T-helper 9 cell (primary cell): ENCODE results near the gene TMEM260.
A peak's percentile ranks its signal among the peaks of the same experiment; 100 is the strongest.

Experiments used
- DNase-seq: peaks from one replicate; pipeline ENCODE4 v3.0.0-alpha.2; 2020
- total RNA-seq, 2 donors: gene quantifications; one replicate each; lab custom pipeline; 2026; lab: John Stamatoyannopoulos, UW

Gene TMEM260
- total RNA-seq = 16.7 to 33.5 reads per million in 2 donors

DNA sequence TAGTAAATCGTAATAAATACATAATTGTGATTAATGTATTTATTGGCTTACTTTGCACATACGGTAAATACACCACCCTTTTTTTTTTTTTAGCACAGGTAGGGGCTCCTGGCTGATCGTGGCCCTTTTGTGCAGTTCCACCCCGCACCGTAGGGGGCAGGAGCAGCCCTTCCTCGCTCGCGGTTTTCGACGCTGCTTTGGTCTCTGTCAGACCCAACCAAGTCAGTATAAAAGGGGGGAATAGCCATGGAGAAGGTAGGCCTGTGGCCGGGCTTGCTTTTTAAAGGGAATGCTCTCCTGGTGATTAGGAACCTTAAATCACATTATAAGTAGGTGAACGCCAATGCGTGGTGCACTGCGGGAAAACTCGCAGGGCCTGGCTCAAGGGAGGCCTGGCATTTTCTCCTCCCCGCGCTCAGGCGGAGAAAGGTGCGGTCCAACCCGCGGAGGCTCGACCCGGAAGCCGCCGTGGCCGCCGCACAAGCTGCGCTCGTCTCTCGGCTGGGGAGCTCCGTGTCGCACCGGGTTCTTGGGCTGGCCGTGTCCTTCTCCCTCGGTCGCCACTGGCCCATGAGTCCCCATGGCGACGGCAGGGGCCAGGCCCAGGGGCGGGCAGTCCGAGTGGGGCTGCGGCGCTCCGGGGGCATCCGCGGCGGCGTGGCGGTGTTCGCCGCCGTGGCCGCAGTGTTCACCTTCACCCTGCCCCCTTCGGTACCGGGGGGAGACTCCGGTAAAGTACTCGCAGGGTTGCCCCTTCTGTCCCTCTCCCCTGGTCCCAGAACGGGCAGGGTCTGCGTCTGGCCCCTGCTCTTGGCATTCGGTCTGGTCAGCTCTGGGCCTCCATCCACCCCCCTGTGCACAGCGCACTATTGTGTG, at the start of gene TMEM260:
TSS of gene TMEM260 (plus strand) at position 454 of the 876 bp plus-strand sequence. CDS start at position 571, 117 bp downstream.
- peak; percentile 88 for DNase-seq

- DNase-seq = no peak
These were observed 47.1 kb upstream of the TMEM260 start for GRCh38 chr14:56532546-56532945.

DNA sequence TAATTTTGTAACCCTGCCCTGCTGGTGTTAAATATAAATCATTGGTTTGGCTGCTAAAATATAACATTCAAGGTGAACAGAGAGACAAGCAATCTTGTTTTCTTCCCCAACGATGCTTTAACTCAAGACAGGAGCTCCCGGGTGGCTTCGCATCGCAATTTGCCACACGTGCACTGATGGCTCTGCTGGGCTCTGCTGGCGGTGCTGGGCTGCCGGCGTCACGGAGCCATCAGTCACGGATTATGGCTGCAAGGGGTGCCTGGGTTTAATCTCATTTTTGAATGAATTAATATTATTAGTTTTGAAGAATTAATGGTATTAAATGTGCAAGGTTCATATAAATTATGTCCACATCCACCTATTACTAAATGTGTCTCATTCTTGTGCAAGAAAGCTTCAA, 44.9 kb upstream of the TMEM260 start:
- no peak for DNase-seq

DNA sequence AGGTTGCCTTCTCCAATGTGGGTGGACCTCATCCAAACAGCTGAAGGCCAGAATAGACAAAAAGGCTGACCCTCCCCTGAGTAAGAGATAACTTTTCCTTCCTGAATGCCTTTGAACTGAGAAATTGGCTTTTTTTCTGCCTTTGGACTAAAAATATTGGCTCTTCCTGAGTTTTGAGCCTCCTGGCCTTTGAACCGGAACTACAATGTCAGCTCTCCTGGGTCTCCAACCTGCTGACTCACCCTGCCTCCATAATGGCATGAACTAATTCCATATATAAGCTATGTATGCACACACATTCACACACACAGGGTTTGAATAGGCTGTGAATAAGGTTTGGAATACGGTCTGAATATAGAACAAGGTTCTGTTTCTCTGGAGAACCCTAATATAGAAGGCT, 39.7 kb upstream of the TMEM260 start:
- no peak for DNase-seq

DNA sequence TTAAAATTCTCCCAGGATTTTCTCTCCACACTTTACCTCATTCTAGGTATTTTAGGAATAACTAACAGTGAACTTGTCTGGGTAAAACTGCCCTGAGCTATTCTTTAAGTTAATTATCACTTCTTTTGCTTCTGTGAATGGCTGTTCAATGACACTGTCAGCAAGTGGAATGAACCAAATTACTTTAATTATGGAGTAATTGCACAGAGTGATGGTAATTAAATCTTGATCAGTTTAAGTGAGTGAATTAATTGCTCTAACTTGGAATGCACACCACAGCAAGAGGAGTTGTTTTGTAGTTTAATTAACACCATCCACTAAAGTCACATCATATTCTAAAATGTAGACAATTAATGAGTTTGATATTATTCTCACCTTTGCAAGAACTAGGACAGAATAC, 36.2 kb upstream of the TMEM260 start:
- DNase-seq = no peak

- DNase-seq = no peak
These were observed 29.9 kb upstream of the TMEM260 start for GRCh38 chr14:56549721-56550120.

GRCh38 chr14:56552615-56553014, 27.0 kb upstream of the TMEM260 start:
- DNase-seq = no peak

DNA sequence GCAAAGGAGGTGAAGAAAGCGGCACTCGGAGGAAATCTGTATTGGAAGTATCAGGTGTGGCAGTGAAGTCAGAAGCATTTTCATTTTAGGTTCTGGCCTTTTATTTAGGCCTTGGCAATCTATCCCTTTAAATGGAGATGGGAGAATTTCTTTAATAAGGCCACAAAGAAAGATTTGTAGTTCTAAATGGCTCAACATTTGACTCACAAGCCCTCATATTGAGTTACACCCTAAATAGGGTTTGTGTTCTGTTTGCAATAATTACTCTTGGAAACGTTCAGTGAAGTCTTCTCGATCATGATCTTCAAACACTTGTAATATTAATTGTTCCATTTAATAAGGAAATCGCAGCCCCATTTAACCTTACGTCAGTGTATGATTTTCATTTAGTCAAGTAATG, 25.3 kb upstream of the TMEM260 start:
- no peak for DNase-seq

DNA sequence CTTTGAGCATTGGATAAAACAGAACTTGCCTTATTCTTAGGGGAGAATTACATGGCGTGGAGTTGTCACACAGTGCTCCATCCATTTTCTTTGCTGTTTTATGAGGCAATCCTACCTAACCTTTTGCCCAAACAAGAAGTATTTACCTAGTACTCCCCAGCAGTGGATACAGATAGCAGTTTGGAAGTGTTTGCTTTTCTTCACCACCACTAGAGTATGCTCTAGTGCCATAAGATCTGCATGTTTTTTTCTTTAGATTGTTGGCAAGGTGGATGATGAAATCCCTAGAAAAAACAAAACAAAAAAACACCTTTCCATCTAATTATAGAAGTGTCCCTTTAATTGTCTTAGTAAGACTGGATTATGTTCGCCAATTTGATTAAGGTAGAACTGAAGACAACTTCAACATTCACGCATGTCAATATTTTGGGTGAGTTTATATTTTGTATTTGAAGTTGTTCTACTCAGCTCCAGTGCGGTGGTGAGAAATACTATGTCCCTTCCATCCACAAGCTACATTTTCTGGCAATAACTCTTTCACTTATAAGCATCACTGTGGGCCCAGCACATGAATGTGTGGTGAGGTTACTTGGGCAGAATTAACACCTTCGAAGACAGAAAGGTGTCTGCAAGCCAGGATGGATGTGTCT, 23.6 kb upstream of the TMEM260 start:
- no peak for DNase-seq

GRCh38 chr14:56559182-56559581, 20.4 kb upstream of the TMEM260 start:
- DNase-seq = no peak

DNA sequence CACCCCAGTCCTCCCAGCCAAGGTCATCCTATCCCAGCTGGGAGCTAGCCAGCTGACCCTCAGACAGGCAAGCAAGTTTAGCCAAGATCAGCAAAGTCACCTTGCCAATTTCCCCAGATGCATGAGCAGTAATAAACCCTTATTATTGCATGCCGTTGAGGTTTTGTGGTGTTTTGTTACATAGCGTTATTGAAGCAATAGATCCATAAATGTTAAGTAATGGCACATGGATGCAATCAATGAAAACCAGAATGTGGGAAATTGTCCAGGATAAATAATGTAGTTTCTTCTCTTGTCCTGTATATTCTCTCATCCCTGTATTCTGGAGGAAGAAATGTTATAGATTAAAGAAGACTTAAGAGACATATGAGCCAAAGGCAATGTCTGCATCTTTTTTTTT, 18.0 kb upstream of the TMEM260 start:
- no peak for DNase-seq

DNA sequence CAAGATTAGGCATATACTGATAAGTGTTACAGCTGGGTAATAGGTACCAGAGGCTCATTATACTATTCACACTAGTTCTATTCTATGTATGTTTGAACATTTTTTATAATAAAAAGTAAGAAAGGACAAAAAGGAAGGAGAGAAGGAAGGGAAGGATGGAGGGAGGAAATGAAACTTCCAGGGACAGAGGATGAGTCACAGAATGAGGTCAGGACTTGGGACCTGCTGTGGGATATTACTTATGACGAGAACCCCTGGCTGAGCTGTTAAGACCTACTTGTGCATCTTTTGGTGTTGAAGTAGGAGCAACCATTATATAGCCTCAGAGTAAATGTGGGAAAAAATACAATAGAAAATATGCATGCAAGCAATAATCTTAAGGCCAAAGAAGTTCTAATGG, 16.7 kb upstream of the TMEM260 start:
- DNase-seq = no peak

DNA sequence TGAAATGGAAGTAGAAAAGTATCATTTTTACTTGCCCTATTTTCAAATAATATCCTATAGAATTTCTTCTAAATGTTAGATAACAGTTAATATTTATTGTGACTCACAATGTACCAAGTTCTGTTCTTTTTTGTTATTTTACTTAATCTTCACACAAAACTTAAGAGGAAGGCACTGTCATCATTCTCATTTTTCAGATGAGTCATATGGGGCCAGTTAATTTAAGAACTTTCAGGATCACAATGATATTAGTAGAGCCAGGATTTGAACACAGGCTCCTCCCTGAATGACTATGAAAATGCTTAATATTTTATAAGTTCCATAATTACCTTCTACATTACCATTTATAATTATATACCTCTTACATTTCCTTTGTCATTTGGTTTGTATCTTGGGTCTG, 10.4 kb upstream of the TMEM260 start:
- DNase-seq = no peak

- no peak for DNase-seq
These were observed 9.3 kb upstream of the TMEM260 start for GRCh38 chr14:56570295-56570694.

DNA sequence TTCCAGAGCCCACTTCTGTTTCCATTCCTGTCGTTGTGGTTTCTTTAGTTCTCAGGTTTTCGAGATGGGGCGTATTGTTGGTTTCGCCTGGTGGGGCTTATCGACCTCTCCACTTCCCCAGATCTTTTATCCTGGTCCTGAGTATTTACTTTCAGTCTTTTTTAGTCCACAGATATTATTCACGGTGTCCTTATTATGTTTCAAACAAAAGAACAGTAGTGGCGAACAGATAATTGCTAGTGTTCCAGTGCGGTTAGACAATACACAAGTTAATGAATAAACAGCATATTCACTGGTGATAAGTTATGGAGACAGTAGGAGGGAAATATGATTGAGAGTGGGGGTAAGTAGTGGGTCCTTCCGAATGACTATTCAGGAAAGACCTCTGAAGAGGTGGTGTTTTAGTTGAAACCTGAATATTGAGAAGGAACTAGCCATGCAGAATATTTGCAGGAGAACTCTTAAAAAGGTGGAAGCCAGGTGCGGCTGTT, 668 bp downstream of the TMEM260 start:
- DNase-seq = no peak

- no peak for DNase-seq
These were observed 1.6 kb downstream of the TMEM260 start for GRCh38 chr14:56581041-56581727.

DNA sequence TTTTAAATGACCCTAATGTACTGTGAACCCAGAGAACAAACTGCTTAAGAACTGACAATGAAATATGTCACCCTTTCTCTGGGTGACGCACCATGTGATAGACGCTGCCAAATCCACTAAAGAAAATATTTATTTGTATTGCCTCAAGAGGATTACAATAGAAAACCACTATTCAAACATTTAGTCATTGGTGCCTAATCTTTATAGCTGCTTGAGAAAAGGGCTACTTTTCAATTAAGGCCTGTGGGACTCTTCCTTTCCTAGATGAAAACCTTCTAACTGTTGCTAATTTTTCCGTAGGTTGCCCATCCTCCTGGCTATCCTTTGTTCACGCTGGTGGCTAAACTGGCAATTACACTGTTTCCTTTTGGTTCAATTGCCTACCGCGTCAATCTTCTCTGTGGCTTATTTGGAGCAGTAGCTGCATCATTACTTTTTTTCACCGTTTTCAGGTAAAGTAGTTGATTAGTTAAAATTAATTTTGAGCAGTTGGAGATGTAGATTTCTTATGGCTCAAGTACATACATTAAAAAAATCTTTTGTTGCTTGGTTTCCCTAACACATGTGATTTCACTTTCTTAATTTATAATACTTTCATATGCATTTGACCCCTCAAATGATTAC, 6.0 kb downstream of the TMEM260 start:
- DNase-seq = no peak

DNA sequence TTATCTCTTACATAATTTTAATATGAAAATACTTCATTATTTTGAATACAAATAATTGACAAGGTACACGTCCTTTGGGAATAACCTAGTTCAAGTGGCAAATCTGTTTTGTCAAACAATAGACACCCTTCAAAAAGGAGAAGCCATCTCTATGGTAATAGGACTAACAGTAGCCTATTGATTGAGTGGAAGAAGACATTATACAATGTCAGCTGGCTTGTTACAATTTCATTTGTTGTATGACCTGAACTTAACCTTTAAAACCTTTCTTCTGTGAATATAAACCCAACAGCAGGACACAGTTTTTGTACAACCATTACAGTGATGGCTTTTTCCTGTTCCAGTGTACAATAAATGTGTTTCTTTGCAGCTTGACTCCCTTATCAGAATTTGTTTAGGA, 8.1 kb downstream of the TMEM260 start:
- no peak for DNase-seq

DNA sequence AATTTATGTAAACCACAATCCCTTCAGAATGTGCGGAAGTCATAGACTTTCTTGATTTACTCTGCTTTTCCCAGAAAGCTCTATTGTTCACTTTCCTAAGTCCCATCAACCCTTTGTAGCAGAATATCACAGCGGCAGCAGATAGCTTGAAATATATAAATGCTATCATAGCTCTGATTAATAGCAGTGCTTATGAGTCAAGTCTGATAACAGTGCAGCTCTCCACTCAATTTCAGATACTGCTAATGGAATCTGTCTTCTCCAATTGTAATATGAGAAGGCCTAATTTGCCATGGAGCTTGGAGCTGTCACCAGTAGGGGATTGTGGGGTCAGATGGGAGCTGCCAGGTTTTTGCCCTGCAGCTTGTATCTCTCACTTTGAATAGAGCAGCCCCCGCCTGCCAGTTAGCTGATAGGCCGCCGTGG, 10.9 kb downstream of the TMEM260 start:
- DNase-seq = no peak

DNA sequence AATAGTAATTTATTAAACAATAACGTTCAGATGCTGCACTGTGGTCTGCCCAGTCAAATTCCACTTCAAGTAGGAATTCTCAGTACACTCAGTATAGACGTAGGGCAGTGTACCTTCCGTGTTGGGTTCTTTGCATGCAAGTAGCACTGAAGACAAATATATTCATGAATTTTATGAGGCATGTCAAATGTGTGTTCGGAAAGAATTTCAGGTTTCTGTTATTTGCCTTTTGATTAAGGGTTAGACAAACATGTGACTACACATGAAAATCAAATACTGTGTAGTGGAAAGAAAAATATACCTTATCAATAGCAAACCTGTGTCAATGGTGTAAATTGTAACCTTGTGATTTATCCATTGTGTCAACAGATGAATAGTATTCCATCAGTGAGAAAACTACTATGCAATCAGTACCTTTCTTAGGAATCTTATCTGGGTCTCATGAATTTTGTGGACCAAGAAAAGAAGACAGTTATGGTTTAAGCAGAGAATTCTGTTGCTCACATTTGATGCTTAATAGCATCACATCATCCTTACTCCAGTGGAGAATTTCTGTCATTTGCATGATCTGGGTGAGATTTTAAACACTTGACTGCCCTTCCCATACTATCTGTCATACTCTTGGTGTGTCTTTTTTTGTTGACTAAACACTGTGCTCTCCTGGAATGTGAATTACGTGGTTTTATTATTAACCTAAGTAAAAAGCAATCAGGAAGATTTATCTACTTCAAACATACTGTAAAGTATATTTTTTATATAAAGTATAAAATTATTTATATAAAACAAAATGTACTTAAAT, 13.3 kb downstream of the TMEM260 start:
- no peak for DNase-seq

GRCh38 chr14:56594428-56594827, 14.8 kb downstream of the TMEM260 start:
- DNase-seq = no peak

DNA sequence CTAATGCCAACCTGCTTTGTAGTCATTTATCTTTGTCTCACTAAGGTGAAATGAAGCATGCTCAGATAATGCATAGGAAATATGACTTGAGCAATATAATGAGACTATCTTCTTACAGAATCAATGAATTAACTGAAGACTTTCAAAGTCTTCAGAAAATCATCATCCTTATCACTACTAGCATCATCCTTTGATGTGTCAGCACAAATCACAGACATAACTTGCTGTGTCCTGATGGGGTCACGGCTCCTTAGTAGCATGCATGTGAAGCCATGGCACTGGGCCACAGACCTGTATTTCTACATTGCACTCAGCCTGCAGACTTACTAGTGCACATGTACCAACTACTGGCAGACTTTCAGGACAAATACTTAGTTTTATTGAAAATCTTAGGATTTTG, 18.9 kb downstream of the TMEM260 start:
- DNase-seq = no peak
